Thoracic aorta (tissue), 2 donors: ENCODE data around the gene WDR72. TPM values are rescaled to one million over a fixed set of nuclear protein-coding genes. Genes with fewer than 3 reads are reported as not detected.
"Not testable (repeated sequence)": the region's sequence is repeated elsewhere in the genome, so short reads cannot be mapped to it uniquely, and the experiment has no call there.

Source experiments
- ATAC-seq: fragments of 150-250 bp; one replicate; pipeline ENCODE4 v1.8.0; 2017; ENCODE audit warnings: low read depth; ENCODE audit not compliant: insufficient number of reproducible peaks, low FRiP score
- DNase-seq: peaks from one replicate; pipeline ENCODE4 v3.0.0-alpha.2; 2020; ENCODE audit warnings: low spot score
- H3K27ac ChIP-seq, 2 donors: fragments of 200-600 bp; sonication (generic); 1 replicate in 1 of 2; 2 replicates in 1 of 2; pipeline ENCODE4 v1.5.1; 2016; ENCODE audit warnings: mild to moderate bottlenecking in 2 of 2, moderate library complexity in 2 of 2
- H3K27me3 ChIP-seq: fragments of 200-600 bp; sonication (generic); replicated peaks from 2 replicates; pipeline ENCODE4 v1.6.0; 2016; ENCODE audit warnings: mild to moderate bottlenecking; ENCODE audit not compliant: insufficient read depth
- H3K36me3 ChIP-seq: fragments of 200-600 bp; sonication (generic); one replicate; pipeline ENCODE4 v1.5.1; 2016
- H3K4me1 ChIP-seq, 2 donors: fragments of 200-600 bp; sonication (generic); 1 replicate in 1 of 2; 2 replicates in 1 of 2; pipeline versions ENCODE4 v1.5.1 to v1.6.0; 2016; ENCODE audit warnings: low read depth in 2 of 2, mild to moderate bottlenecking in 1 of 2; ENCODE audit not compliant: control insufficient read depth in 1 of 2
- H3K4me3 ChIP-seq: fragments of 200-600 bp; sonication (generic); 2 replicates; pipeline ENCODE4 v1.5.1; 2016; ENCODE audit warnings: mild to moderate bottlenecking
- H3K9me3 ChIP-seq: fragments of 200-600 bp; sonication (generic); 2 replicates; pipeline ENCODE4 v1.5.1; 2016
- CTCF ChIP-seq: fragments of 200-600 bp; sonication (generic); IDR thresholded peaks from one replicate; pipeline ENCODE4 v1.5.1; 2019; ENCODE audit warnings: antibody characterized with exemption
- total RNA-seq, 2 donors: library from RNA; depleted of rRNA; stranded (reverse); fragments of >200 nt; gene quantifications; one replicate each; pipeline versions ENCODE4 v1.1.0 to v1.2.3, GENCODE V29; 2016

Gene WDR72
- total RNA-seq, 2 donors from 2014 or later: 2.2 TPM; not detected in 1

- Histone ChIP-seq H3K36me3 (no peaks in the 10 kb centered on the region), H3K4me3 (no peak overlapping the region), H3K4me1 (no peaks in the 10 kb centered on the region), H3K9me3 (no peaks in the 10 kb centered on the region), H3K27ac (no peak overlapping the region), H3K27me3 (no peaks in the 10 kb centered on the region)
- DNase-seq (no peak), ATAC-seq (no peak)
- no peak for TF ChIP-seq CTCF
Measured at GRCh38 chr15:53709821-53710220, 49.6 kb downstream of the WDR72 start.

GRCh38 chr15:53695365-53695764 lies 64.1 kb downstream of the WDR72 start:
- no peaks in the 10 kb centered on the region for H3K4me1 ChIP-seq
- DNase-seq (no peak), ATAC-seq (no peak)
- no peak for TF ChIP-seq CTCF
- H3K4me3 ChIP-seq: no peak overlapping the region
- H3K27ac ChIP-seq: no peak overlapping the region
- no peaks in the 10 kb centered on the region for H3K36me3 ChIP-seq
- no peaks in the 10 kb centered on the region for H3K9me3 ChIP-seq
- H3K27me3 ChIP-seq: no peaks in the 10 kb centered on the region

- TF ChIP-seq CTCF: no peak
- Histone ChIP-seq H3K9me3 (no peaks in the 10 kb centered on the region), H3K27ac (no peak overlapping the region), H3K36me3 (no peaks in the 10 kb centered on the region), H3K4me3 (no peak overlapping the region), H3K27me3 (no peaks in the 10 kb centered on the region), H3K4me1 (no peaks in the 10 kb centered on the region)
- DNase-seq: no peak
- ATAC-seq: no peak
Measured at GRCh38 chr15:53694476-53694874, 65.0 kb downstream of the WDR72 start.

- Histone ChIP-seq H3K9me3 (no peaks in the 10 kb centered on the region), H3K4me1 (no peaks in the 10 kb centered on the region), H3K4me3 (no peak overlapping the region), H3K36me3 (no peaks in the 10 kb centered on the region), H3K27ac (no peak overlapping the region), H3K27me3 (no peaks in the 10 kb centered on the region)
- no peak for TF ChIP-seq CTCF
- ATAC-seq: no peak
- no peak for DNase-seq
Measured at GRCh38 chr15:53693729-53694475, 65.6 kb downstream of the WDR72 start.

GRCh38 chr15:53684162-53684561 lies 75.3 kb downstream of the WDR72 start:
- H3K27me3 ChIP-seq, H3K36me3 ChIP-seq, DNase-seq, H3K4me1 ChIP-seq, H3K27ac ChIP-seq, ATAC-seq, H3K4me3 ChIP-seq, H3K9me3 ChIP-seq: not testable (repeated sequence)

- H3K27ac ChIP-seq: no peak overlapping the region
- H3K4me1 ChIP-seq: no peaks in the 10 kb centered on the region
- H3K9me3 ChIP-seq: no peaks in the 10 kb centered on the region
- H3K4me3 ChIP-seq: no peak overlapping the region
- H3K27me3 ChIP-seq: no peaks in the 10 kb centered on the region
- TF ChIP-seq CTCF: no peak
- DNase-seq (no peak), ATAC-seq (no peak)
- no peaks in the 10 kb centered on the region for H3K36me3 ChIP-seq
Measured at GRCh38 chr15:53681056-53681455, 78.4 kb downstream of the WDR72 start.
